22Rv1 (cell line): ENCODE results near the gene MTHFR.

Experiments
- CTCF ChIP-seq: fragments of 450-650 bp; IDR thresholded peaks from 2 replicates; pipeline ENCODE4 v1.5.1; 2017; ENCODE audit warnings: mild to moderate bottlenecking
- ZFX ChIP-seq: fragments of 450-650 bp; IDR thresholded peaks from 2 replicates; pipeline ENCODE4 v1.6.1; 2017; ENCODE audit warnings: antibody characterized with exemption, borderline replicate concordance

GRCh38 chr1:11826946-11827345 is 21.2 kb upstream of the MTHFR start:
- no peak for TF ChIP-seq CTCF
- TF ChIP-seq ZFX: no peak
